GM10266 (cell line): ENCODE measurements around the gene DCAF12.
"Not testable (repeated sequence)": the region's sequence is repeated elsewhere in the genome, so short reads cannot be mapped to it uniquely, and the experiment has no call there.

Experiments
- DNase-seq: peaks from one replicate; pipeline ENCODE4 v3.0.0; 2012; ENCODE audit errors: extremely low spot score
- CTCF ChIP-seq: IDR thresholded peaks from 2 replicates; pipeline ENCODE4 v1.5.1; 2012; ENCODE audit warnings: mild to moderate bottlenecking, low read depth; ENCODE audit not compliant: control insufficient read depth, insufficient read depth; ENCODE audit errors: missing control alignments

The DCAF12 gene

GRCh38 chr9:34139477-34140146 is 13.1 kb upstream of the DCAF12 start:
- TF ChIP-seq CTCF = peak; percentile 38
- no peak for DNase-seq

DNA sequence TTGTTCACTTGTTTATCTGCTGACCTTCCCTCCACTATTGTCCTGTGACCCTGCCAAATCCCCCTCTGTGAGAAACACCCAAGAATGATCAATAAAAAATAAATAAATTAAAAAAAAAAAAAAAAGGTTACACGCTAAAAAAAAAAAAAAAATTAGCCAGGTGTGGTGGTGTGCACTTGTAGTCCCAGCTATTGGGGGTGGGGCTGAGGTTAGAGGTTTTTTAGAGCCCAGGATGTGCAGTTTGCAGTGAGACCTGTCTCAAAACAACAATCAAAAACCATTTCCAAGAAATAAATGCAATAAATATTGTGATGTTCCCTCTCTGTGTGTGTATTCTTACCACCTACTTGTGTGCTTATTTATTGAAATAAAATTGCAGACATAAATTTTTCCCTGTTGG is 12.1 kb upstream of the DCAF12 start:
- DNase-seq = not testable (repeated sequence)

DNA sequence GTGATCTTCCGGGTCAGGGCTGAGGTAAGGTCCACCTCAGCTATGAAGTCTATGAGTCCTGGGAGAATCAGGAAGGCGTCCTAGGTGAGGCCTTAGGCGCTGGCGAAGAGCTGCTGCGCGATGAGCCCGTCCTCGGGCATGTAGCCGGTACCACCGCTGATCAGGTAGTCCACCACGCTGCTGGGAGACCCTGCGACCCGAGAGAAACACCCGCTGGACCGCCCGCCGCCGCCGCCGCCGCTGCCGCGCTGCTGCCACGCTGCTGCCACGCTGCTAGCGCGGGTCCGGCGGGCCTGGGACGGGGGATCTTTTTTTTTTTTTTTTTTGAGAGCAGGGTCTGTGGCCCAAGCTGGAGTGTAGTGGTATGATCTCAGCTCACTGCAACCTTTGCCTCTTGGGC is 8.0 kb upstream of the DCAF12 start:
- TF ChIP-seq CTCF = no peak
- no peak for DNase-seq

DNA sequence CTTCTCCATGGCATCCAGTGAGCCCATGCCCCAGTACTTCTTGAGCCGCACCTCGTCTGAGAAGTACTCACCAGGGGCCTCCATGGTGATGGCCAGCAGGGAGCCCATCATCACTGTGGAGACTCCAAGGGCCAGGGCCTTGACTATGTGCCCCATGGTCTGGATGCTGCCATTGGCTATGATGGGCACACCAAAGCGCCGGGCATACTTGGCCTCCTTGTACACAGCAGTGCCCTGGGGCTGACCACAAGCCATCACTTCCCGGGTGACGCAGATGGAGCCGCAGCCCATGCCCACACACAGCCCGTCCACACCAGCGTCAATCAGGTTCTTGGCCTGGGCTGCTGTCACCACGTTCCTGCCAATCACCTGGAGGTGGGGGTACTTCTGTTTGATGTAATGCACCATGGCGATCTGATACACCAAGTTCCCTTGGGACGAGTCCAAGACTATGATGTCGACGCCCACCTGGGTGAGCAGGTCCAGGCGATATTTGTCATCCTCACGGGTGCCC is 7.0 kb upstream of the DCAF12 start:
- no peak for TF ChIP-seq CTCF

DNA sequence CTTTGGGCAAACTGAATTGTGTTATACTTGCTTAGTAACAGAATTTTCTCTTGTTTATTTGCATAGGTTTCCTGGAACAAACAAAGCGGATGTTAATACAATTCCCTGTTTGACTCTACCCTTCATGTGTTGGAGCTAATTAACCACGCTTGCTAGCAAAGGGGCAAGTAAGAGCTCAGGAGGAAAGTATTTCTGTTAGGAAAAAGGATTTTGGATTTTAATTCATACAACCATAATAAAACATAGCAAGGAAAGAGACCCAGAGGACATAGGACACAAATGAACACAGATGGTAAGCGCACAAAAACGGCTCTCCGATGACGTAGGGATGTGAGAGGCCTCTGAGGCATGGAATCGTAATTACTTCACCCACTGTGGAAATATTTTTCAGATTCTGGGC is 5.1 kb upstream of the DCAF12 start:
- no peak for DNase-seq
- no peak for TF ChIP-seq CTCF

More for the DNA sequence above, 7.0 kb upstream of the DCAF12 start:
- no peak for DNase-seq

DNA sequence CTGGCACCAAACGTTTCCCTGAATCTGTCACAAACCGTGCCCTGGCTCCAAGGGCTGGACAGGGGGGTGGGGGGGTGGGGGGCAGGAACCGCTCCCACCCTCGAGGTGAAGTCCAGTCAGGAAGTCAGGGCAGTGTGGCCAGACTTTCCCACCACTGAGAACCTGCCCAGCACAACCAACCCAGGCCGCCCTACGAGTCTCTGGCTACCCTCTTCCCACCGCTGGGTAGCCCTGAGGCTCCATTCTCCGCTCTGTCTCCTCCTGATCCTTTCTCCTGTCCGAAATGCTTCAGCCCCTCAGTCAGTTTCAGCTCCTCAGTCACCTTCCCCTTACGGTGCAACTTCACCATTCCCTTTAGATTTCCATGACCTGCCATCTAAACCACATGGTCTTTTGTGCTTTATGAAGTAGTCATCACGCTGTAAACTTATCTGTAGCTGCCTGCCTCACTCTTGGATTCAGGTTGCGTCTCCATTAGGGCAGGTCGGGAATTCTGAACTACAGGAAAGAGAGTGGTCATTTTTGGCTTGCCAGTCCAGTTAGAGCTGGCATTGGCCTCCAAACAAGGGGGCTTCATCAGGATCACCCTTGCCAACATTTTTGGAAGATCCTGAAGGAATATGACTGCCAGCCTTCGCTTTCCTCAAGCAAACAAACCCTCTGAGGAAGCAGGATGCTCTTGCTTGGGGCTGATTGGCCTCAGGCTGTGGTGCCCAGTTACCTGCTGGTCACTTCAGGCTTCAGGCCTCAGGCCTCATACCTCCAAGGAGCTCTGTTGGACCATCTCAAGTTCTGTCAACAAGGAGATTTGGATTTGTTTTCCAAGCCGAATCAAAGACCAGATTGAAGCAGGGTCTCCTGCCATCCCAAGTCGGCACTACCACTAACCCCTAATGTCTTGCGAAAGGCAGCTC is 794 bp upstream of the DCAF12 start:
- no peak for TF ChIP-seq CTCF

DNA sequence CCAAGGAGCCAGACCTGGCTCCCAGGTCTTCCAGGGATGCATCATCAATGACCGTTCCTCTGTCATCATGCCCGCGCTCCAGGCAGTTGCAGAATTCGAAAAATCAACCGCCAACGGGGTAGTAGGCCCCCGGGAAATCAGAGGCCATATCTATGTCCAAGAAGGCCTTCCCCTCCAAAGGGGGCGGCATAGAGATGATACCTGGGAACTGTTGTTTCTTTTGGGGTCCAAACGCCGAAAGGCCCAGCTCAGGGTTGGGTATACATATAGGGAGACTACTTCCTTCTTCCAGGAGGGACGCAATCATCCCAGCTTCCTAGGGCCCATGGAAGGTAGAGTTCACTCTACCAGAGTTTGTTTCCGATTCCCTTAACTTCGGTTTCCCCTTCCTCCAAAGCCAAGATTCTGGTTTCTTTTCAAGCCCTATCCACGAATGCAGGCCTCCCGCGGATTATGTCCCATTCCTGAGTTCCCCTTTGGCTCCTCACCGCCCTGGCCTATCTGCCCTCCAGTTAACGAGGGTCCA is 754 bp downstream of the DCAF12 start:
- no peak for DNase-seq

More for the DNA sequence above, 794 bp upstream of the DCAF12 start:
- DNase-seq = no peak

More for the DNA sequence above, 754 bp downstream of the DCAF12 start:
- no peak for TF ChIP-seq CTCF
